ENCODE results near the gene PHLDA2. TPM values are rescaled to one million over a fixed set of nuclear protein-coding genes. Genes with fewer than 3 reads are reported as not detected.

The PHLDA2 gene
- polyA plus RNA-seq, 1 of the 3 experiments (the other 2 are of a cell fraction) = 23.6 TPM

GRCh38 chr11:2950825-2951224, 21.6 kb upstream of the PHLDA2 start:
- Histone ChIP-seq H3K9me2 (no peaks in the 10 kb centered on the region), H4K20me1 (ENCODE audit: insufficient read depth) (peaks cover 4% of the 10 kb centered on the region; the same call in 1 of the 2 replicates), H3K4me3 (ENCODE audit: low read depth in 2 of 2, low read length in 1 of 2) (no peak overlapping the region), H3K4me1 (ENCODE audit: control insufficient read depth in 1 of 2, insufficient read depth in 2 of 2, low read depth in 1 of 2, low read length in 1 of 2) (peaks cover 10 to 33% of the 10 kb centered on the region in 2 experiments), H3K9ac (no peak overlapping the region), H3K9me3 (no peaks in the 10 kb centered on the region), H3F3A (replicated peaks; ENCODE audit: insufficient read depth) (peaks cover 28% of the 10 kb centered on the region), H3K4me2 (0 out of 2 replicates have a peak overlapping the region, but pooled peaks have one; percentile 42), H3K36me3 (replicated peaks in 1 of 2; ENCODE audit: control insufficient read depth in 1 of 2, insufficient read depth in 2 of 2, low read length in 1 of 2) (peaks cover 54 to 85% of the 10 kb centered on the region in 2 experiments), H2AFZ (ENCODE audit: low read depth) (no peak overlapping the region), H3K79me2 (ENCODE audit: insufficient read depth) (peaks cover 32% of the 10 kb centered on the region), H3K27me3 (ENCODE audit: insufficient read depth) (no peaks in the 10 kb centered on the region), H3K27ac (ENCODE audit: low read depth in 2 of 2, low read length in 1 of 2) (peak overlapping the region in 1 of 2 experiments; percentile 84; a peak in 2 of 4 replicates)
- ChIA-PET POLR2A (no interaction called here), CTCF (interaction anchor here (0.9 kb wide), 1 partner anchor 141 kb away, joined by 3 read pairs; no protein-coding TSS in a partner anchor)
- TF ChIP-seq GABPA (IDR thresholded peaks at IDR 0.05; ENCODE audit: low read depth) = no peak
- TF ChIP-seq EZH2phosphoT487 (IDR thresholded peaks at IDR 0.05; ENCODE audit: borderline replicate concordance, low read depth) = no peak
- no peak for TF ChIP-seq PBX3 (IDR thresholded peaks at IDR 0.05)
- no peak for TF ChIP-seq MXI1 (IDR thresholded peaks at IDR 0.05; ENCODE audit: low read depth, low read length)
- TF ChIP-seq USF1 (IDR thresholded peaks at IDR 0.05; ENCODE audit: borderline replicate concordance, low read depth) = no peak
- TF ChIP-seq NFIC (IDR thresholded peaks at IDR 0.05; ENCODE audit: borderline replicate concordance) = no peak
- TF ChIP-seq POLR2AphosphoS5 (IDR thresholded peaks at IDR 0.05; ENCODE audit: low read depth, low read length) = no peak
- TF ChIP-seq YY1 (IDR thresholded peaks at IDR 0.05; ENCODE audit: low read depth) = no peak
- no peak for TF ChIP-seq TEAD4 (IDR thresholded peaks at IDR 0.05; ENCODE audit: borderline replicate concordance, insufficient read depth)
- TF ChIP-seq ZBTB33 (IDR thresholded peaks at IDR 0.05; ENCODE audit: borderline replicate concordance, low read depth) = no peak
- TF ChIP-seq TCF12 (IDR thresholded peaks at IDR 0.05) = no peak
- TF ChIP-seq RXRA (IDR thresholded peaks at IDR 0.05; ENCODE audit: borderline replicate concordance, low read depth) = no peak
- TF ChIP-seq TAF1 (IDR thresholded peaks at IDR 0.05; ENCODE audit: borderline replicate concordance, low read depth, low read length) = no peak
- TF ChIP-seq GATA2 (CRISPR knock-in tag; IDR thresholded peaks at IDR 0.05) = no peak
- TF ChIP-seq USF2 (IDR thresholded peaks at IDR 0.05; ENCODE audit: borderline replicate concordance, low read depth, low read length) = no peak
- no peak for TF ChIP-seq SIN3A (IDR thresholded peaks at IDR 0.05; ENCODE audit: borderline replicate concordance, low read depth, low read length)
- DNase-seq = no peak
- WGBS (ENCODE audit: low lambda C conversion rate) = 96% methylated on average over 1 of the region's 1 CpG
